ENCODE measurements around the gene EED.
"Not testable (repeated sequence)": the region's sequence is repeated elsewhere in the genome, so short reads cannot be mapped to it uniquely, and the experiment has no call there.

The EED gene

GRCh38 chr11:86274503-86274902 lies 29.9 kb downstream of the EED start:
- Histone ChIP-seq H3K4me3 (ENCODE audit: low read length in 2 of 2) (no peak overlapping the region), H3K9me3 (ENCODE audit: control insufficient read depth in 2 of 2, low read length in 2 of 2) (no peaks in the 10 kb centered on the region), H3K36me3 (ENCODE audit: control insufficient read depth in 2 of 2, insufficient read depth in 2 of 2, low read length in 2 of 2) (peaks cover 0 to 10% of the 10 kb centered on the region in 2 donors), H3K27ac (ENCODE audit: low read length) (no peak overlapping the region), H3K9ac (ENCODE audit: low read length in 2 of 2) (no peak overlapping the region), H3K27me3 (ENCODE audit: control insufficient read depth in 1 of 2, insufficient read depth in 2 of 2, low read length in 2 of 2) (no peaks in the 10 kb centered on the region), H3K4me1 (ENCODE audit: control insufficient read depth, insufficient read depth, low read length) (no peaks in the 10 kb centered on the region)

DNA sequence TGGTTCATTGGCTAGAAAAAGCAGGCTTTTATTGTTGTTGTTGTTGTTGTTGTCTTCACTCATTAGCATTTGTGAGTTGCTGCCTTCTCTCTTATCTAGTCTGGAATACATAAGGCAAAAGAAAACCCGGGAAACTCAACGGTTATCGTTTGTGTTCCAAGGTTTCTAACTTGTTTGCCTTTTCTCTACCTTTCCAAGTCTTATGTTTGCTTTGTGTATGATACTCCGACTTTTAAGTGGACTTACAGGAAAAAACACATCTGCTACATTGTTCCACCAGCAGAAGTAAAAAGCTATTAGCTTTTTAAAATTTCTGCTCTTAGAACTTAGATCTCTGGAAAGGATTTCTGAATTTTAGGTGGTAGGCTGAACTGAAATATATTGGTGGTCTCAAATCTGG lies 30.4 kb downstream of the EED start:
- Histone ChIP-seq H3K4me1 (ENCODE audit: control insufficient read depth, insufficient read depth, low read length) (no peaks in the 10 kb centered on the region), H3K27me3 (ENCODE audit: control insufficient read depth in 1 of 2, insufficient read depth in 2 of 2, low read length in 2 of 2) (no peaks in the 10 kb centered on the region), H3K36me3 (ENCODE audit: control insufficient read depth in 2 of 2, insufficient read depth in 2 of 2, low read length in 2 of 2) (peaks cover 0 to 13% of the 10 kb centered on the region in 2 donors), H3K27ac (ENCODE audit: low read length) (no peak overlapping the region), H3K9ac (ENCODE audit: low read length in 2 of 2) (no peak overlapping the region), H3K9me3 (ENCODE audit: control insufficient read depth in 2 of 2, low read length in 2 of 2) (no peaks in the 10 kb centered on the region), H3K4me3 (ENCODE audit: low read length in 2 of 2) (no peak overlapping the region)

GRCh38 chr11:86275493-86276370 lies 31.2 kb downstream of the EED start:
- no peak overlapping the region for H3K4me3 ChIP-seq (ENCODE audit: low read length in 2 of 2)
- H3K36me3 ChIP-seq (ENCODE audit: control insufficient read depth in 2 of 2, insufficient read depth in 2 of 2, low read length in 2 of 2): peaks cover 0 to 20% of the 10 kb centered on the region in 2 donors
- no peak overlapping the region for H3K27ac ChIP-seq (ENCODE audit: low read length)
- no peaks in the 10 kb centered on the region for H3K27me3 ChIP-seq (ENCODE audit: control insufficient read depth in 1 of 2, insufficient read depth in 2 of 2, low read length in 2 of 2)
- H3K9me3 ChIP-seq (ENCODE audit: control insufficient read depth in 2 of 2, low read length in 2 of 2): no peaks in the 10 kb centered on the region
- H3K9ac ChIP-seq (ENCODE audit: low read length in 2 of 2): no peak overlapping the region
- H3K4me1 ChIP-seq (ENCODE audit: control insufficient read depth, insufficient read depth, low read length): no peaks in the 10 kb centered on the region

DNA sequence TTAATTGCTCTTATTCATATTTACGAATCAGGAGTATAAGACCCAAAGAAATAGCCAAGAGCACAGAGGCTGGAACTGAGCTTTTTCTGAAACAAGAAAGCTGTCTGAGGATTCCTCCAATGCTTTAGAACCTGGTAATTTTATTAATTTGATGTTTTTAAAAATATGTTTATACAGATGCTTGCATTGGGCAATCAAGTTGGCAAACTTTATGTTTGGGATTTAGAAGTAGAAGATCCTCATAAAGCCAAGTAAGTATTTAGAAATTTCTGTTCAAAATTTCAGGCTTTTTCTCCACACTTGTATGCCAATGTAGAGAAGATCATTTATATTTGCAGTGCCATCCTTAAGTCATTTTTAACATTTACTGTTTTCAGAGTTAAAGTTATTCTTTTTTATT lies 33.2 kb downstream of the EED start:
- Histone ChIP-seq H3K4me1 (ENCODE audit: control insufficient read depth, insufficient read depth, low read length) (no peaks in the 10 kb centered on the region), H3K9me3 (ENCODE audit: control insufficient read depth in 2 of 2, low read length in 2 of 2) (no peaks in the 10 kb centered on the region), H3K27me3 (ENCODE audit: control insufficient read depth in 1 of 2, insufficient read depth in 2 of 2, low read length in 2 of 2) (no peaks in the 10 kb centered on the region), H3K36me3 (ENCODE audit: control insufficient read depth in 2 of 2, insufficient read depth in 2 of 2, low read length in 2 of 2) (peaks cover 0 to 21% of the 10 kb centered on the region in 2 donors), H3K9ac (ENCODE audit: low read length in 2 of 2) (no peak overlapping the region), H3K4me3 (ENCODE audit: low read length in 2 of 2) (no peak overlapping the region), H3K27ac (ENCODE audit: low read length) (no peak overlapping the region)

- Histone ChIP-seq H3K36me3 (ENCODE audit: control insufficient read depth in 2 of 2, insufficient read depth in 2 of 2, low read length in 2 of 2) (peaks cover 0 to 21% of the 10 kb centered on the region in 2 donors), H3K9ac (ENCODE audit: low read length in 2 of 2) (no peak overlapping the region)
Measured at GRCh38 chr11:86278226-86278625, 33.7 kb downstream of the EED start.

GRCh38 chr11:86279747-86280146 lies 35.2 kb downstream of the EED start:
- Histone ChIP-seq H3K27ac (ENCODE audit: low read length) (no peak overlapping the region), H3K4me3 (ENCODE audit: low read length in 2 of 2) (no peak overlapping the region), H3K27me3 (ENCODE audit: control insufficient read depth in 1 of 2, insufficient read depth in 2 of 2, low read length in 2 of 2) (no peaks in the 10 kb centered on the region), H3K36me3 (ENCODE audit: control insufficient read depth in 2 of 2, insufficient read depth in 2 of 2, low read length in 2 of 2) (peaks cover 7 to 30% of the 10 kb centered on the region in 2 donors), H3K9ac (ENCODE audit: low read length in 2 of 2) (no peak overlapping the region), H3K9me3 (ENCODE audit: control insufficient read depth in 2 of 2, low read length in 2 of 2) (no peaks in the 10 kb centered on the region), H3K4me1 (ENCODE audit: control insufficient read depth, insufficient read depth, low read length) (no peaks in the 10 kb centered on the region)

More at GRCh38 chr11:86278226-86278625, 33.7 kb downstream of the EED start:
- H3K9me3 ChIP-seq (ENCODE audit: control insufficient read depth in 2 of 2, low read length in 2 of 2): no peaks in the 10 kb centered on the region
- no peaks in the 10 kb centered on the region for H3K27me3 ChIP-seq (ENCODE audit: control insufficient read depth in 1 of 2, insufficient read depth in 2 of 2, low read length in 2 of 2)
- H3K4me3 ChIP-seq (ENCODE audit: low read length in 2 of 2): no peak overlapping the region
- no peak overlapping the region for H3K27ac ChIP-seq (ENCODE audit: low read length)
- H3K4me1 ChIP-seq (ENCODE audit: control insufficient read depth, insufficient read depth, low read length): no peaks in the 10 kb centered on the region

DNA sequence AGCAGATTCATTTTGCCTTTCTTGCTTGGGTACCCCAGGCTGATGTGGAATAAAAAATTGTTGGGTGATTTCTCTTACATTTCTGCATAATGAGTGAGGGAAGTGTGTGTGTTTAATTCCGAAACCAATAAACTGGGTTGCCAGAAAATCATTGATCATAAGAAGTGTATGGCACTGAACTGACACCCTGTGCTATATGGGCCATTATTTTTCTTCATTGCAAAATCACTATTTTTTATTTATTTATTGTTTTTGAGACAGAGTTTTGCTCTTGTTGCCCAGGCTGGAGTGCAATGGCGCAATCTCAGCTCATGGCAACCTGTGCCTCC lies 42.9 kb downstream of the EED start:
- H3K9me3 ChIP-seq (ENCODE audit: control insufficient read depth in 2 of 2, low read length in 2 of 2): no peaks in the 10 kb centered on the region
- H3K4me3 ChIP-seq (ENCODE audit: low read length in 2 of 2): no peak overlapping the region
- H3K4me1 ChIP-seq (ENCODE audit: control insufficient read depth, insufficient read depth, low read length): no peaks in the 10 kb centered on the region
- H3K27ac ChIP-seq (ENCODE audit: low read length): no peak overlapping the region
- no peaks in the 10 kb centered on the region for H3K27me3 ChIP-seq (ENCODE audit: control insufficient read depth in 1 of 2, insufficient read depth in 2 of 2, low read length in 2 of 2)
- H3K9ac ChIP-seq (ENCODE audit: low read length in 2 of 2): no peak overlapping the region
- H3K36me3 ChIP-seq (ENCODE audit: control insufficient read depth in 2 of 2, insufficient read depth in 2 of 2, low read length in 2 of 2): peaks cover 7 to 10% of the 10 kb centered on the region in 2 donors

- Histone ChIP-seq H3K27me3 (ENCODE audit: control insufficient read depth in 1 of 2, insufficient read depth in 2 of 2, low read length in 2 of 2) (no peaks in the 10 kb centered on the region), H3K9me3 (ENCODE audit: control insufficient read depth in 2 of 2, low read length in 2 of 2) (no peaks in the 10 kb centered on the region), H3K4me3 (ENCODE audit: low read length in 2 of 2) (no peak overlapping the region), H3K9ac (ENCODE audit: low read length in 2 of 2) (no peak overlapping the region), H3K27ac (ENCODE audit: low read length) (no peak overlapping the region), H3K36me3 (ENCODE audit: control insufficient read depth in 2 of 2, insufficient read depth in 2 of 2, low read length in 2 of 2) (peaks cover 6 to 9% of the 10 kb centered on the region in 2 donors), H3K4me1 (ENCODE audit: control insufficient read depth, insufficient read depth, low read length) (no peaks in the 10 kb centered on the region)
Measured at GRCh38 chr11:86288776-86289507, 44.4 kb downstream of the EED start.

DNA sequence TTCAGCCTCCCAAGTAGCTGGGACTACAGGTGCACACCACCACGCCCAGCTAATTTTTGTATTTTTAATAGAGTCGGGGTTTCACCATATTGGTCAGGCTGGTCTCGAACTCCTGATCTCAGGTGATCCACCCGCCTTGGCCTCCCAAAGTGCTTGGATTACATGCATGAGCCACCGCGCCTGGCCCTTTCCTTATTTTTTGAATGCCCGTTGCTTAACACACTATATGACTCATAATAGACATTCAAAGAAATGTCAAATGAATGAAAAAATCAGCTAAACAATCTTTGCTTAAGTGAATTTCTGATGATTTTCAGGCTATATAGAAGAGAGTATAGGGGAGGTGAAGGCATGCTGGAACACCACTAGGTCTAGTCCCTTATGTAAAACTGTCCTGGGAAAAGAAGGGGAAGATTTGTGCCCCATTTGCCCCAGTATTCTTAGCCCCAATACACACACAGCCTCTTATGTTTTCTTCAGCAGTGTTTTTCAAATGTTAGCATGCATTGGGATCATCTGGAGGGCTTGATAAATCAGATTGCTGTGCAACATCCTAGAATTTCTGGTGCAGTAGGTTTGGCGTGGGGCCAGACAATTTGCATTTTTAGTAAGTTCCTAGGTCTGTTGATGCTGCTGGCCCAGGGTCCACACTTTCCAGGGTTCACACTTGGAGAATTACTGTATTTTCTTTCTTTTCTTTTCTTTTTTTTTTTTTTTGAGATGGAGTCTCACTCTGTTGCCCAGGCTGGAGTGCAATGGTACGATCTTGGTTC lies 45.1 kb downstream of the EED start:
- H3K9me3 ChIP-seq (ENCODE audit: control insufficient read depth in 2 of 2, low read length in 2 of 2); H3K4me3 ChIP-seq (ENCODE audit: low read length in 2 of 2); H3K27me3 ChIP-seq (ENCODE audit: control insufficient read depth in 1 of 2, insufficient read depth in 2 of 2, low read length in 2 of 2); H3K4me1 ChIP-seq (ENCODE audit: control insufficient read depth, insufficient read depth, low read length); H3K27ac ChIP-seq (ENCODE audit: low read length); H3K36me3 ChIP-seq (ENCODE audit: control insufficient read depth in 2 of 2, insufficient read depth in 2 of 2, low read length in 2 of 2); H3K9ac ChIP-seq (ENCODE audit: low read length in 2 of 2): not testable (repeated sequence)

DNA sequence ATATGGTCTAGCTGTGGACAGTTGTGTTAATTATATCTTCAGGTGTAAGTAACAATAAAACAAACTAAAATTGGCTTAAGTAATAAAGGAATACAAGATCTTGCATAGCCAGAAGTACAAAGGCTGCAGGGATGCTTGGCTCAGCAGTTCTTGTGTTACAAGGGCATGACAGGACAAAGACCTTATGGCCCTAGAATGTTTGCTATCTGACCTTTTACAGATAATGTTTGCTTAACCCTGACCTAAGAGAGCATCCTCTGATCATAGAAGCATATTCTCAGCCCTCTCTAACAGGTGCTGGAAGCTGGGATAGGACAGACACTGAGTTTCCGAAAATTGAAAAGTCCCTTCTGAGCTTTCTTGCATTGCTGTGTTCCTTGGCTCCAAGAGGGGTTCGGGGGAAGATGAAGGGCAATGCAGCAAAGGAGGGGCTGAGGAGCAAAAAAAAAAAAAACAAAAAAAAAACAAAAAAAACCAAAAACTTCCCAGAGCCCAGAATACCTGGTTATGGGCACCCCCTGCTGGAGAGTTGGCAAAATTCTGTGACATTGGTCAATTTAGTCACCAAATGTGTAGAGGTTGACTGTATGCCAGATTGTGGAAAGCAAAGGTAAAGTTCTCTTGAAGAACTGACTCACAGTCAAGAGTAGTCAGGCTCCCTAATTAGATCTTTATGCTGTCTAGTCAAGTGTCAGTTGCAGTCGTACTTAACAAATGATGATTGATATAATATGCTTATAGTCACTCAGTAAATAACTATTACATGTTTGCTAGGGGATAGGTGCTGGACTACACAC lies 47.1 kb downstream of the EED start:
- no peak overlapping the region for H3K27ac ChIP-seq (ENCODE audit: low read length)
- no peak overlapping the region for H3K4me3 ChIP-seq (ENCODE audit: low read length in 2 of 2)
- H3K27me3 ChIP-seq (ENCODE audit: control insufficient read depth in 1 of 2, insufficient read depth in 2 of 2, low read length in 2 of 2): no peaks in the 10 kb centered on the region
- H3K9me3 ChIP-seq (ENCODE audit: control insufficient read depth in 2 of 2, low read length in 2 of 2): no peaks in the 10 kb centered on the region
- no peak overlapping the region for H3K9ac ChIP-seq (ENCODE audit: low read length in 2 of 2)
- H3K36me3 ChIP-seq (ENCODE audit: control insufficient read depth in 2 of 2, insufficient read depth in 2 of 2, low read length in 2 of 2): no peaks in the 10 kb centered on the region
- no peaks in the 10 kb centered on the region for H3K4me1 ChIP-seq (ENCODE audit: control insufficient read depth, insufficient read depth, low read length)
